Sigmoid colon (tissue), 7 donors: Measurements from ENCODE around the gene CFAP46. TPM values are rescaled to one million over a fixed set of nuclear protein-coding genes. Genes with fewer than 3 reads are reported as not detected.

Experiments
- DNase-seq: peaks from one replicate; pipeline ENCODE4 v3.0.0-alpha.2; 2019
- H3K27ac ChIP-seq, 4 donors: fragments of 200-600 bp; sonication (generic); one replicate each; pipeline ENCODE4 v1.5.1; 2016 to 2019; ENCODE audit warnings: mild to moderate bottlenecking in 1 of 4
- H3K27me3 ChIP-seq, 3 donors: fragments of 200-600 bp; sonication (generic); one replicate each; pipeline ENCODE4 v1.5.1; 2019; ENCODE audit warnings: mild to moderate bottlenecking in 1 of 3
- H3K36me3 ChIP-seq, 4 donors: fragments of 200-600 bp; sonication (generic); one replicate each; pipeline ENCODE4 v1.5.1; 2016 to 2019
- H3K4me1 ChIP-seq, 4 donors: fragments of 200-600 bp; sonication (generic); one replicate each; pipeline ENCODE4 v1.5.1; 2017 to 2019
- H3K4me3 ChIP-seq, 4 donors: fragments of 200-600 bp; sonication (generic); one replicate each; pipeline ENCODE4 v1.5.1; 2017 to 2019; ENCODE audit warnings: mild to moderate bottlenecking in 2 of 4, moderate library complexity in 1 of 4
- H3K9me3 ChIP-seq, 4 donors: fragments of 200-600 bp in 3 of 4; sonication (generic) in 3 of 4; one replicate each; pipeline versions ENCODE4 v1.5.1 to v1.6.1; 2013 to 2019
- EP300 ChIP-seq, 4 donors: sonication (generic); formaldehyde crosslinking; IDR thresholded peaks; one replicate each; pipeline ENCODE4 v1.6.1; 2017; ENCODE audit warnings: antibody characterized with exemption in 4 of 4
- POLR2A ChIP-seq, 2 donors: fragments of 450-650 bp; IDR thresholded peaks; one replicate each; pipeline ENCODE4 v1.6.1; 2016; ENCODE audit warnings: antibody characterized with exemption in 2 of 2, mild to moderate bottlenecking in 2 of 2, moderate library complexity in 2 of 2
- POLR2AphosphoS5 ChIP-seq, 4 donors: sonication (generic); formaldehyde crosslinking; IDR thresholded peaks; one replicate each; pipeline ENCODE4 v1.6.1; 2017; ENCODE audit warnings: antibody characterized with exemption in 4 of 4
- WGBS, 2 donors: extraction: QIAGEN DNeasy Blood & Tissue Kit; methylation state at CpG; one replicate each; pipeline ENCODE4 v1.1.7; 2013; 5-methylcytosine and 5-hydroxymethylcytosine counted together
- intact Hi-C: fragments of 100-400 bp; cut with DNase I; formaldehyde crosslinking; loops from one replicate; pipeline ENCODE4 v1.15.1; 2023
- polyA plus RNA-seq, 3 donors: library from polyadenylated mRNA; stranded (reverse); fragments of 200-250 nt; gene quantifications; one replicate each; pipeline ENCODE4 v1.2.3, GENCODE V29; 2013
- total RNA-seq, 4 donors: library from RNA; depleted of rRNA; stranded (reverse); fragments of >200 nt; gene quantifications; one replicate each; pipeline ENCODE4 v1.1.0, GENCODE V29; 2016
- TF ChIP-seq, protein P1 (sequence below), 4 experiments: fragments of 450-650 bp in 3 of 4; fragments of 200-600 bp in 1 of 4; IDR thresholded peaks; one replicate each; pipeline ENCODE4 v1.5.1; 2016 to 2019; ENCODE audit warnings: antibody characterized with exemption in 4 of 4, mild to moderate bottlenecking in 3 of 4, moderate library complexity in 2 of 4
- donor health status: healthy with polysubstance abuse.
- donor health status: Bipolar disorder and iron deficiency.
- donor health status: healthy.

The CFAP46 gene
- total and polyA plus RNA-seq, 7 donors: 0.10 to 1.7 (median 0.38) TPM; not detected in 3

DNA sequence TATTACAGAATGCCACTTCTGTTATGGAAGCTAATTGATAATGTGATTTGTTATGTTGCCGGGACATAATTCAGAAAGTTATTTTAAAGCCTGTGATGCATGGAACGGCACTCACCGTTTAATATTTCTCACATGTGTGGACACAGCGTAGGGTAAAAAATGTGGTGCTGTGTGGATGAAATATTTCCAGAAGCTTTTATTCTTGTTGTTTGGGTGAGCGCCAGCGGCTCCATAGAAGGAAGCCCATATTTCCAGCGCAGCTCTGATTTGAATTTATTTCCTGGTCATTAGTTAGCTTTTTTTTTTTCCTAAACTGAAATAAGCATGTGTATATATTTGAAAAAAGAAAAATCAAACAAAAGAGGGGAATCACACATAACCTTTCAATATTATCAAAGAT lies 136.3 kb downstream of the CFAP46 start:
- no peak for DNase-seq
- H3K36me3 ChIP-seq: no peaks in the 10 kb centered on the region
- intact Hi-C loops: no loop called here
- H3K27ac ChIP-seq: no peak overlapping the region
- no peaks in the 10 kb centered on the region for H3K27me3 ChIP-seq
- 68 to 75% methylated on average over 7 of the region's 7 CpGs for WGBS, 2 donors
- no peaks in the 10 kb centered on the region for H3K4me1 ChIP-seq
- H3K9me3 ChIP-seq: peaks cover 0 to 3% (median 1%) of the 10 kb centered on the region in 4 donors
- no peak overlapping the region for H3K4me3 ChIP-seq
- TF ChIP-seq POLR2AphosphoS5 (IDR thresholded peaks at IDR 0.05): no peak
- TF ChIP-seq POLR2A (IDR thresholded peaks at IDR 0.05): no peak
- no peak for TF ChIP-seq EP300 (IDR thresholded peaks at IDR 0.05)
- TF ChIP-seq, protein P1, sequence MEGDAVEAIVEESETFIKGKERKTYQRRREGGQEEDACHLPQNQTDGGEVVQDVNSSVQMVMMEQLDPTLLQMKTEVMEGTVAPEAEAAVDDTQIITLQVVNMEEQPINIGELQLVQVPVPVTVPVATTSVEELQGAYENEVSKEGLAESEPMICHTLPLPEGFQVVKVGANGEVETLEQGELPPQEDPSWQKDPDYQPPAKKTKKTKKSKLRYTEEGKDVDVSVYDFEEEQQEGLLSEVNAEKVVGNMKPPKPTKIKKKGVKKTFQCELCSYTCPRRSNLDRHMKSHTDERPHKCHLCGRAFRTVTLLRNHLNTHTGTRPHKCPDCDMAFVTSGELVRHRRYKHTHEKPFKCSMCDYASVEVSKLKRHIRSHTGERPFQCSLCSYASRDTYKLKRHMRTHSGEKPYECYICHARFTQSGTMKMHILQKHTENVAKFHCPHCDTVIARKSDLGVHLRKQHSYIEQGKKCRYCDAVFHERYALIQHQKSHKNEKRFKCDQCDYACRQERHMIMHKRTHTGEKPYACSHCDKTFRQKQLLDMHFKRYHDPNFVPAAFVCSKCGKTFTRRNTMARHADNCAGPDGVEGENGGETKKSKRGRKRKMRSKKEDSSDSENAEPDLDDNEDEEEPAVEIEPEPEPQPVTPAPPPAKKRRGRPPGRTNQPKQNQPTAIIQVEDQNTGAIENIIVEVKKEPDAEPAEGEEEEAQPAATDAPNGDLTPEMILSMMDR (IDR thresholded peaks at IDR 0.05): no peak

DNA sequence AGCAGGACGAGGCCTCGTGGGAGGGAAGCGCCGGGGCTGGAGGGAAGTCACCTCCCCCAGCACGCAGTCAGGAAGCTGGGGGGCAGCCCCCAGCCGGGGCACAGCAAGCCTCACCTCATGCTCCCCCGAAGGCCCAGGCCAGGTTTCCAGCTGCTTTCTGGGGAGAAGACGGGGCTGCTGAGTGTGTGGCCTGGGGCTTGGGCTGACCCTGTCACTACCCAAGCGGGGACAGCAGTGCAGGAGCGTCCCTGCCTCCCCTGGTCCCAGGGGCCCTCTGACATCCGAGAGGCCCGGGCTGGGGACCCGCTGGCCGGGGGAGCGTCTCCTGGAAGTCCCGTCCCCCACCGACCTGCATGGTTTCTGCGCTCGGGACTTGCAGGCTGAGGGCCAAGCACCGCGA lies 136.8 kb downstream of the CFAP46 start:
- Histone ChIP-seq H3K4me1 (no peaks in the 10 kb centered on the region), H3K4me3 (no peak overlapping the region), H3K27me3 (no peaks in the 10 kb centered on the region), H3K27ac (no peak overlapping the region), H3K36me3 (no peaks in the 10 kb centered on the region), H3K9me3 (peaks cover 0 to 3% (median 1%) of the 10 kb centered on the region in 4 donors)
- intact Hi-C loops: no loop called here
- WGBS, 2 donors: 64 to 76% methylated on average over 21 of the region's 21 CpGs
- no peak for DNase-seq
- no peak for TF ChIP-seq POLR2A (IDR thresholded peaks at IDR 0.05)
- no peak for TF ChIP-seq EP300 (IDR thresholded peaks at IDR 0.05)
- TF ChIP-seq POLR2AphosphoS5 (IDR thresholded peaks at IDR 0.05): no peak
- TF ChIP-seq, protein P1 (IDR thresholded peaks at IDR 0.05): no peak

DNA sequence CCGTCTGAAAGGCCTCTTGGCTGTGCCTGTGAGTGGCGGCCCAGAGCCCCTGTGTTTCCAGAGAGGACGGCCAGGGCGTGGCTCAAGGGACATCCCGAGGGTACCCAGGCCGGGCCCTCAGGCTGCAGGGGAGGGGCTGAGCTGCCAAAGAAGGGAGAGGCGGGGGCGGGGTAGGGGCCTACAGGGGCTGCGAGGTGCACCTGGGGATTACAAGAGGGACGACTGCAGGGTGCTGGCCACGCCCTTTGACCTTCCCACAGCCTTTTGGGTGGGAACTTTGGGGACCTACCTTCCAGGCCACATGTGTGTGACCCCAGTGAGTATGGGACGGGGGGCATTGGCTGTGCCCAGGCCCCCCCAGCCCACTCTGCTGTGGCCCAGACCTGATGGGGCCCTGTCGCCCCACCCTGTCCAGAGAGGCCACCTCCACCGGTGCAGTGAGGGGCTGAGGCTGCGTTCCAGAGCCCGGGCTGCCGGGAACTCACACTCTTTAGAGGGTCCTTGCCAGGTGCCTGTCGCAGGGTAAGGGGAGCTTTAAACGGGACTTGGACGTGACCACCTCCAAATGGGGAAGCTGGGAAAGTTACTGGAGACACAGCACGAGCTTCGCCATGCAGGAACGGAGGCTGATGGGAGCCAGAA lies 137.5 kb downstream of the CFAP46 start:
- TF ChIP-seq POLR2A (IDR thresholded peaks at IDR 0.05): no peak
- TF ChIP-seq EP300 (IDR thresholded peaks at IDR 0.05): no peak
- TF ChIP-seq, protein P1 (IDR thresholded peaks at IDR 0.05): no peak
- no peak for TF ChIP-seq POLR2AphosphoS5 (IDR thresholded peaks at IDR 0.05)
- no peak overlapping the region for H3K27ac ChIP-seq
- H3K4me1 ChIP-seq: no peaks in the 10 kb centered on the region
- H3K36me3 ChIP-seq: no peaks in the 10 kb centered on the region
- WGBS, 2 donors: 38 to 70% methylated on average over 23 of the region's 23 CpGs
- peaks cover 0 to 3% (median 1%) of the 10 kb centered on the region in 4 donors for H3K9me3 ChIP-seq
- H3K4me3 ChIP-seq: no peak overlapping the region
- intact Hi-C loops: no loop called here
- DNase-seq: peak; percentile 48
- H3K27me3 ChIP-seq: no peaks in the 10 kb centered on the region

DNA sequence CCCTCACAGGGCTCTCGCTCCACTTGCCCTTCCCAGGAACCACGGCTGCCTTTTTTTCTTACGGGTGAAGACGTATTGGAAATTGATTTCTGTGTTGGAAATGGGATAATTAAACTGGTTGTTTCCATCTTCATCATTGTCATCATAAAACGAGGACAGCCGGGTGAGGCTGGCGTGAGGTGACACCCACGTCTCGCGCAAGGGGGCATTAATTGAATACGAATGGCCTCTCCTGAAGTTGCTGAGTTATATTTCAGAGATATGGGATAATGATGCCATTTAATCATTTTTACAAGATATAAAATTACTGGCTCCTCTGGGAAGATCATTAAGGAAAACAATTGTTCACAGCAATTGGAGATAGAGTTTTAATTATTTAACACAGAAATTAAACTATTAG lies 138.1 kb downstream of the CFAP46 start:
- DNase-seq: peak; percentile 28
- H3K4me3 ChIP-seq: no peak overlapping the region
- TF ChIP-seq EP300 (IDR thresholded peaks at IDR 0.05) (no peak), POLR2AphosphoS5 (IDR thresholded peaks at IDR 0.05) (no peak), POLR2A (IDR thresholded peaks at IDR 0.05) (no peak)
- TF ChIP-seq, protein P1 (IDR thresholded peaks at IDR 0.05): no peak
- no peak overlapping the region for H3K27ac ChIP-seq
- WGBS, 2 donors: 78 to 93% methylated on average over 11 of the region's 11 CpGs
- no peaks in the 10 kb centered on the region for H3K36me3 ChIP-seq
- H3K27me3 ChIP-seq: no peaks in the 10 kb centered on the region
- peaks cover 0 to 3% (median 1%) of the 10 kb centered on the region in 4 donors for H3K9me3 ChIP-seq
- H3K4me1 ChIP-seq: no peaks in the 10 kb centered on the region
- intact Hi-C loops: no loop called here
